T-cell (primary cell): ENCODE data around the gene XRRA1. TPM values are rescaled to one million over a fixed set of nuclear protein-coding genes. Genes with fewer than 3 reads are reported as not detected.
"Not testable (repeated sequence)": the region's sequence is repeated elsewhere in the genome, so short reads cannot be mapped to it uniquely, and the experiment has no call there.

Experiments used
- ATAC-seq, 4 experiments: fragments of 200-7000 bp in 3 of 4; fragments of 150-1000 bp in 1 of 4; cut with Tn5 transposase; replicated peaks in 1 of 4; 1 replicate in 3 of 4; 2 replicates in 1 of 4; pipeline ENCODE4 v1.10.0; 2021; ENCODE audit warnings: moderate library complexity in 3 of 4, mild to moderate bottlenecking in 2 of 4, moderate number of reproducible peaks in 1 of 4
- CTCF ChIA-PET, 2 donors: fragments of 300-600 bp; sonication (Branson Sonifier 250); formaldehyde crosslinking; loops; one replicate each; lab custom pipeline; 2022; ENCODE audit warnings: antibody characterized with exemption in 2 of 2; lab: Charles Lee
- POLR2A ChIA-PET, 2 donors: fragments of 300-600 bp; sonication (Branson Sonifier 250); formaldehyde crosslinking; loops; one replicate each; lab custom pipeline; 2022; ENCODE audit warnings: antibody characterized with exemption in 2 of 2; lab: Charles Lee
- DNase-seq, 35 experiments: peaks; one replicate each; pipeline versions ENCODE4 v3.0.0 to v3.0.0-alpha.2; 2013 to 2023
- H3K27ac ChIP-seq: one replicate; pipeline ENCODE4 v1.5.1; 2013; ENCODE audit warnings: low read length
- H3K27me3 ChIP-seq, 2 experiments: replicated peaks in 1 of 2; 1 replicate in 1 of 2; 2 replicates in 1 of 2; pipeline versions ENCODE4 v1.6.1 to v1.7.0; 2013; ENCODE audit warnings: low read length in 1 of 2, mixed read lengths in 1 of 2; ENCODE audit not compliant: control insufficient read depth in 2 of 2, insufficient read depth in 2 of 2; ENCODE audit errors: extremely low read depth in 1 of 2
- H3K36me3 ChIP-seq, 2 donors: 1 replicate in 1 of 2; 2 replicates in 1 of 2; pipeline versions ENCODE4 v1.6.1 to v1.7.0; 2013; ENCODE audit warnings: low read length in 1 of 2; ENCODE audit not compliant: control insufficient read depth in 2 of 2, insufficient read depth in 1 of 2; ENCODE audit errors: extremely low read depth in 1 of 2
- H3K4me1 ChIP-seq, 2 experiments: 1 replicate in 1 of 2; 2 replicates in 1 of 2; pipeline versions ENCODE4 v1.6.1 to v1.7.0; 2013; ENCODE audit warnings: low read length in 2 of 2, mixed read lengths in 1 of 2; ENCODE audit not compliant: insufficient read depth in 2 of 2, control insufficient read depth in 1 of 2; ENCODE audit errors: extremely low read depth in 1 of 2
- H3K4me3 ChIP-seq, 2 donors: 1 replicate in 1 of 2; 2 replicates in 1 of 2; pipeline versions ENCODE4 v1.5.1 to v1.7.0; 2013; ENCODE audit warnings: mild to moderate bottlenecking in 2 of 2, low read length in 1 of 2, moderate library complexity in 1 of 2; ENCODE audit not compliant: control insufficient read depth in 1 of 2; ENCODE audit errors: extremely low read depth in 1 of 2
- H3K9me3 ChIP-seq: 2 replicates; pipeline ENCODE4 v1.7.0; 2013
- H3K27ac Mint-ChIP-seq, 2 donors: one replicate each; pipeline ENCODE4 v1.8.0; 2020 to 2021; ENCODE audit warnings: mild to moderate bottlenecking in 2 of 2, mixed read lengths in 2 of 2
- H3K27me3 Mint-ChIP-seq, 2 donors: one replicate each; pipeline ENCODE4 v1.8.0; 2021 to 2022; ENCODE audit warnings: mixed read lengths in 2 of 2
- H3K36me3 Mint-ChIP-seq: one replicate; pipeline ENCODE4 v1.8.0; 2021; ENCODE audit warnings: mixed read lengths
- H3K4me1 Mint-ChIP-seq, 3 donors: one replicate each; pipeline ENCODE4 v1.8.0; 2020 to 2022; ENCODE audit warnings: mixed read lengths in 3 of 3, mild to moderate bottlenecking in 1 of 3
- H3K4me3 Mint-ChIP-seq, 3 donors: one replicate each; pipeline ENCODE4 v1.8.0; 2020 to 2022; ENCODE audit warnings: mild to moderate bottlenecking in 3 of 3, mixed read lengths in 3 of 3, moderate library complexity in 3 of 3
- H3K9me3 Mint-ChIP-seq, 3 donors: one replicate each; pipeline ENCODE4 v1.8.0; 2020 to 2022; ENCODE audit warnings: mixed read lengths in 3 of 3
- WGBS: methylation state at CpG from one replicate; pipeline ENCODE4 v1.1.5; 2013; ENCODE audit warnings: missing lambda C conversion rate; ENCODE audit not compliant: insufficient coverage; 5-methylcytosine and 5-hydroxymethylcytosine counted together
- total RNA-seq, 35 experiments: library from RNA in 6 of 35; stranded (reverse) in 6 of 35; fragments of 120-200 nt in 1 of 35; gene quantifications; one replicate each; pipeline versions ENCODE4 v1.2.1 to v1.2.4 and lab custom pipeline; 2013 to 2026

The XRRA1 gene
- total RNA-seq (10 to 100 TPM; 12.6 to 27.7 (median 14.6) TPM), total RNA-seq (lab: John Stamatoyannopoulos, UW) (4.7 to 21.1 (median 12.0) reads per million in 29 experiments)
- 53.6 TPM for total RNA-seq (2013)

GRCh38 chr11:74948898-74949752 is at the start of gene XRRA1, which contains the start of gene SPCS2:
Gene XRRA1 (minus strand): TSS chr11:74949091. CDS start chr11:74940878, 8,213 bp downstream.
Gene SPCS2 (plus strand): TSS chr11:74949266. CDS start chr11:74949286, 20 bp downstream.
- under 1% methylated on average over 63 of the region's 67 CpGs for WGBS
- Mint-ChIP-seq H3K4me3 (peak within 1 kb of the TSS; percentile 88 to 97 (median 90)), H3K27me3 (no peaks in the 10 kb centered on the region), H3K27ac (peak within 1 kb of the TSS; percentile 85 to 91), H3K9me3 (no peaks in the 10 kb centered on the region), H3K4me1 (peaks cover 53 to 82% (median 55%) of the 10 kb centered on the region in 3 donors), H3K36me3 (peaks cover 18% of the 10 kb centered on the region)
- H3K4me3 ChIP-seq = peak within 1 kb of the TSS; percentile 69 to 93
- DNase-seq = peak; percentile 88 to 100 (median 98)
- H3K27me3 ChIP-seq = no peaks in the 10 kb centered on the region
- ChIA-PET CTCF (interaction anchor here in 1 of 2 donors (0.6 kb wide), 1 partner anchor 312 kb away, joined by 4 read pairs; no protein-coding TSS in a partner anchor), POLR2A (no interaction called here)
- no peaks in the 10 kb centered on the region for H3K9me3 ChIP-seq
- peak; percentile 97 to 99 (median 98) for ATAC-seq
- H3K27ac ChIP-seq = peak within 1 kb of the TSS; percentile 90
- H3K36me3 ChIP-seq = peaks cover 0 to 16% of the 10 kb centered on the region in 2 donors
- peaks cover 15 to 20% of the 10 kb centered on the region in 2 experiments for H3K4me1 ChIP-seq

GRCh38 chr11:74992852-74993251 is 44.0 kb upstream of the XRRA1 start:
- Mint-ChIP-seq H3K27ac (no peak overlapping the region), H3K9me3 (no peaks in the 10 kb centered on the region), H3K4me3 (no peak overlapping the region), H3K27me3 (no peaks in the 10 kb centered on the region), H3K36me3 (peaks cover 33% of the 10 kb centered on the region), H3K4me1 (peaks cover 31 to 34% (median 33%) of the 10 kb centered on the region in 3 donors)
- H3K27me3 ChIP-seq = no peaks in the 10 kb centered on the region
- no CpG with 5 or more reads among the region's 5 CpGs for WGBS
- H3K4me1 ChIP-seq = peaks cover 8 to 17% of the 10 kb centered on the region in 2 experiments
- POLR2A ChIA-PET = no interaction called here
- no peak overlapping the region for H3K27ac ChIP-seq
- H3K36me3 ChIP-seq = peaks cover 0 to 27% of the 10 kb centered on the region in 2 donors
- H3K9me3 ChIP-seq = no peaks in the 10 kb centered on the region
- no peak for DNase-seq
- ATAC-seq = no peak
- H3K4me3 ChIP-seq = no peak overlapping the region
- CTCF ChIA-PET = no interaction called here

- DNase-seq = no peak
- Histone ChIP-seq H3K36me3 (peaks cover 0 to 18% of the 10 kb centered on the region in 2 donors), H3K27ac (no peak overlapping the region), H3K27me3 (no peaks in the 10 kb centered on the region), H3K4me3 (no peak overlapping the region), H3K4me1 (peaks cover 8 to 17% of the 10 kb centered on the region in 2 experiments), H3K9me3 (no peaks in the 10 kb centered on the region)
- Mint-ChIP-seq H3K9me3 (no peaks in the 10 kb centered on the region), H3K36me3 (peaks cover 20% of the 10 kb centered on the region), H3K27ac (peak overlapping the region; percentile 9 to 19), H3K4me1 (peaks cover 31 to 34% (median 33%) of the 10 kb centered on the region in 3 donors), H3K4me3 (peak overlapping the region in 2 of 3 donors; percentile 37 to 95), H3K27me3 (no peaks in the 10 kb centered on the region)
- no peak for ATAC-seq
- ChIA-PET POLR2A (no interaction called here), CTCF (no interaction called here)
- WGBS = no CpG with 5 or more reads among the region's 1 CpG
Observed at GRCh38 chr11:74990941-74991340, 42.0 kb upstream of the XRRA1 start.

- H3K27ac ChIP-seq, ATAC-seq, CTCF ChIA-PET, H3K27me3 Mint-ChIP-seq, H3K9me3 ChIP-seq, H3K4me3 ChIP-seq, H3K27me3 ChIP-seq, DNase-seq, H3K9me3 Mint-ChIP-seq: not testable (repeated sequence)
- POLR2A ChIA-PET = interaction anchor here in 1 of 2 donors (0.6 kb wide), 1 partner anchor 37 kb away, joined by 3 read pairs; no protein-coding TSS in a partner anchor
- H3K27ac Mint-ChIP-seq = peak overlapping the region in 1 of 2 donors; percentile 35
- no CpG with 5 or more reads among the region's 4 CpGs for WGBS
- Histone ChIP-seq H3K4me1 (peaks cover 8 to 17% of the 10 kb centered on the region in 2 experiments), H3K36me3 (peaks cover 0 to 13% of the 10 kb centered on the region in 2 donors)
- peaks cover 17% of the 10 kb centered on the region for H3K36me3 Mint-ChIP-seq
- peak overlapping the region; percentile 14 to 95 (median 37) for H3K4me3 Mint-ChIP-seq
- H3K4me1 Mint-ChIP-seq = peaks cover 31 to 34% (median 33%) of the 10 kb centered on the region in 3 donors
Observed at GRCh38 chr11:74990150-74990549, 41.3 kb upstream of the XRRA1 start.

GRCh38 chr11:74989260-74989638 is 40.4 kb upstream of the XRRA1 start:
- peaks cover 8 to 17% of the 10 kb centered on the region in 2 experiments for H3K4me1 ChIP-seq
- WGBS = 0% methylated on average over 1 of the region's 8 CpGs
- peak overlapping the region; percentile 89 to 90 for H3K27ac Mint-ChIP-seq

More at GRCh38 chr11:74989260-74989638, 40.4 kb upstream of the XRRA1 start:
- ATAC-seq (peak in 3 of 4 experiments; percentile 4 to 15 (median 5)), DNase-seq (peak in 3 of 35 experiments; percentile 6 to 41 (median 7))
- H3K4me1 Mint-ChIP-seq = peaks cover 31 to 34% (median 33%) of the 10 kb centered on the region in 3 donors
- H3K9me3 ChIP-seq = no peaks in the 10 kb centered on the region
- peak overlapping the region; percentile 70 for H3K4me3 ChIP-seq
- POLR2A ChIA-PET = interaction anchor here (0.6 to 1.0 kb wide), 3 partner anchors 12 to 299 kb away, joined by 3 to 7 read pairs (median 4); no protein-coding TSS in a partner anchor
- H3K9me3 Mint-ChIP-seq = no peaks in the 10 kb centered on the region
- H3K36me3 ChIP-seq = peaks cover 0 to 4% of the 10 kb centered on the region in 2 donors
- CTCF ChIA-PET = interaction anchor here in 1 of 2 donors (0.6 kb wide), 1 partner anchor 29 kb away, joined by 3 read pairs; no protein-coding TSS in a partner anchor
- peak overlapping the region; percentile 92 to 95 (median 94) for H3K4me3 Mint-ChIP-seq
- no peaks in the 10 kb centered on the region for H3K27me3 Mint-ChIP-seq
- H3K36me3 Mint-ChIP-seq = peaks cover 11% of the 10 kb centered on the region
- no peaks in the 10 kb centered on the region for H3K27me3 ChIP-seq
- peak overlapping the region; percentile 59 for H3K27ac ChIP-seq
